Activated CD4-positive, alpha-beta T cell treated with anti-CD3 and anti-CD28 coated beads for 36 hours (primary cell): Measurements from ENCODE around the gene CANT1. TPM values are rescaled to one million over a fixed set of nuclear protein-coding genes. Genes with fewer than 3 reads are reported as not detected.
"Not testable (repeated sequence)": the region's sequence is repeated elsewhere in the genome, so short reads cannot be mapped to it uniquely, and the experiment has no call there.

ENCODE experiments used
- ATAC-seq: fragments of 200-7000 bp; cut with Tn5 transposase; one replicate; pipeline ENCODE4 v1.10.0; 2021; ENCODE audit warnings: mild to moderate bottlenecking, moderate library complexity
- CTCF ChIA-PET: fragments of 350-600 bp; sonication (Branson Sonifier 250); formaldehyde crosslinking; loops from one replicate; lab custom pipeline; 2021; ENCODE audit warnings: antibody characterized with exemption; lab: Charles Lee
- POLR2A ChIA-PET: fragments of 350-600 bp; sonication (Branson Sonifier 250); formaldehyde crosslinking; loops from one replicate; lab custom pipeline; 2021; ENCODE audit warnings: antibody characterized with exemption, inconsistent platforms; lab: Charles Lee
- DNase-seq: peaks from one replicate; pipeline ENCODE4 v3.0.0-alpha.2; 2020
- H3K27ac Mint-ChIP-seq: one replicate; pipeline ENCODE4 v1.8.0; 2021; ENCODE audit warnings: mixed read lengths
- H3K27me3 Mint-ChIP-seq: one replicate; pipeline ENCODE4 v1.8.0; 2021; ENCODE audit warnings: mixed read lengths
- H3K36me3 Mint-ChIP-seq: one replicate; pipeline ENCODE4 v1.8.0; 2021; ENCODE audit warnings: low read depth, mixed read lengths
- H3K4me1 Mint-ChIP-seq: one replicate; pipeline ENCODE4 v1.8.0; 2021; ENCODE audit warnings: mixed read lengths
- H3K4me3 Mint-ChIP-seq: one replicate; pipeline ENCODE4 v1.8.0; 2021; ENCODE audit warnings: mild to moderate bottlenecking, moderate library complexity, mixed read lengths
- H3K9me3 Mint-ChIP-seq: one replicate; pipeline ENCODE4 v1.8.0; 2021; ENCODE audit warnings: low read depth, mixed read lengths
- intact Hi-C, 2 experiments: fragments of 100-400 bp; cut with DNase I in 1 of 2; cut with micrococcal nuclease in 1 of 2; formaldehyde crosslinking; loops; one replicate each; pipeline versions ENCODE4 v1.14.2 to v1.15.1; 2022 to 2024; cut with DNase I, micrococcal nuclease
- total RNA-seq, 2 experiments: library from RNA; stranded (reverse); gene quantifications; one replicate each; pipeline ENCODE4 v1.2.3, GENCODE V29; 2021

Gene CANT1
- total RNA-seq, 2 experiments from 2014 or later, result 44.0 to 52.9 TPM

DNA sequence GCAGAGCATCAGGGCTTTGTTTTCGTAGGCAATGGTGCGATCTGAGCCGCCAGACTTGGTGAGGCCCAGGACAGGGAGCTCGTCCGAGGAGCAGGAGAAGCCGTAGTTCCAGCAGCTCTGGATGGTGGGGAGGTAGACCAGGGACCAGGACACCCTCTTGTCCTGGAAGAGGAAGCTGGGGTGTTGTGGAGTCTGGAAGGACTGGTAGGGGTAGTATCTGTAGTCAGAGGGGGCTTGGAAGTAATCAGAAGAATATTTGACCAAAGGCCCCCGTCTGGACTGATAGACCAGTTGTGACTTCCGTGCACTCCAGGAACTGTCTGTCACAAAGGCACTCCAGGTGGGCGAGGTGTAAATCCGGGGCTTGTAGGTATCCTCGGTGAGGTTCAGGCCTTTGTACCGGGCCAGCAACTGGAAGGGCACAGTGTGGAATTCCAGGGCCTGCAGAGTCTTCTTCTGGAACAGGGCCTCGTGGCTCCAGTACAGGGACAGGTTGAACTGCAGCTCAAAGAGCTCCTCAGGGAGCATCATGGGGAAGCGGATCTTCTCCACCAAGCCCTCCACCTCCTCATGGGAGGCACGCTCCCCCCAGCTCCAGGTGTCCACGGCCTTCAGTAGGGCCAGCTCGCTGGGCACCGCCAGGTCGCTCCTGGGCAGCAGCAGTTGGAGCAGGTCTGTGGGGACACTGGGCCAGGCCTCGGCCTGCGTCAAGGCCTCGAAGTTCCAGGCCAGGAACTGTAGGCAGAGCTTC, 37.6 kb downstream of the CANT1 start:
- CTCF ChIA-PET, result interaction anchor here (0.6 to 3.6 kb wide), 16 partner anchors 8 to 913 kb away, joined by 3 to 37 read pairs (median 4); partner anchors contain the start of gene LGALS3BP
- DNase-seq (no peak), ATAC-seq (peak; percentile 17)
- H3K27ac Mint-ChIP-seq, result peak overlapping the region; percentile 13
- peaks cover 9% of the 10 kb centered on the region for H3K4me1 Mint-ChIP-seq
- H3K4me3 Mint-ChIP-seq, result no peak overlapping the region
- no peaks in the 10 kb centered on the region for H3K27me3 Mint-ChIP-seq
- H3K36me3 Mint-ChIP-seq, result peaks cover 18% of the 10 kb centered on the region
- POLR2A ChIA-PET, result interaction anchor here (0.6 to 1.5 kb wide), 2 partner anchors 106 to 518 kb away, joined by 5 read pairs; no protein-coding TSS in a partner anchor
- intact Hi-C loops, result loop anchor here (1.0 to 10.0 kb wide), 5 partner anchors 106 to 477 kb away; no protein-coding TSS in a partner anchor
- H3K9me3 Mint-ChIP-seq, result no peaks in the 10 kb centered on the region

DNA sequence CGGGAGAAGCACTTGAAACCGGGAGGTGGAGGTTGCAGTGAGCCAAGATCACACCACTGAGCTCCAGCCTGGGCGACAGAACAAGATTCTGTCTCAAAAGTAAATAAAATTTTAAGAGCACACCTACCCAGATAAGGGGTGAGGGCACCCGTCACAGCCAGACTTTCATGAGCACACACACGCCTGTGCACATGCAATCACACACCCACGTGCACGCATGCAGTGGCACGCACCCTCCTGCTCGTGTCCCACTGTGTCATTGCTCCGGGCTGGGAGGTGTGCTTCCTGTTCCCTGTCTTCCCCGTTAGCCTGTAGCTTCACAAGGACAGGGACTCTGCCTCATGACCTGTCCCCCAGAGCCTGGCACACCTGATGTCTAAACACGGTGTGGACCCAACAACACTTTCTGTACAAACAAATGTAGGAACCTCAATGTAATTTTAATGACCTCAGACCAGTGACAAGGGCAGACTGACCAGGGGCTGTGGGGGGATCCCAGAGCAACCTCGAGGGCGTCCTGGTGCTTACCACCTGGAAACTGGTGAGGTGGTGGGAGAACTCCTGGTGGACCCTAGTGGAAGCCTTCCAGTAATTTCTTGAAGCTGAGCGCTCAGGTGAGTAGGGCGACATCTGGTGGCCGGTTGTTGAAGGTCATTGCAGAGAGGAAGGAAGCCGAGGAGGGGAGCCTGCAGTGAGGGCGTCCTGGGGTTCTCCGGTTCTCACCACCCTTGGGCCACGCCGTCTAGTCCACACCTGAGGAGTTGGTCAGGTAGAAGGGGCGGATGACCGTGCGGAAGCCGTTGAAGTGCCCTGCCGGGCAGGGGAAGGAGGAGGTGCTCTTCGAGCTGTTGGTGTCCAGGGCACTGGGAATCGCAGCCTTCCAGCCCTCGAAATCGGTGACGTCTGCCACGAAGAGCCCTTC, 38.5 kb downstream of the CANT1 start:
- Mint-ChIP-seq H3K27me3 (no peaks in the 10 kb centered on the region), H3K4me3 (no peak overlapping the region), H3K27ac (peak overlapping the region; percentile 17), H3K36me3 (peaks cover 18% of the 10 kb centered on the region), H3K4me1 (peaks cover 9% of the 10 kb centered on the region), H3K9me3 (no peaks in the 10 kb centered on the region)
- ChIA-PET POLR2A (interaction anchor here (0.6 to 1.5 kb wide), 2 partner anchors 105 to 518 kb away, joined by 5 read pairs; no protein-coding TSS in a partner anchor), CTCF (interaction anchor here (0.6 to 3.6 kb wide), 24 partner anchors 9 to 913 kb away, joined by 3 to 37 read pairs (median 3); partner anchors contain the start of genes CEP295NL, ENGASE and LGALS3BP)
- intact Hi-C loops, result loop anchor here (1.0 to 10.0 kb wide), 5 partner anchors 105 to 476 kb away; no protein-coding TSS in a partner anchor
- ATAC-seq (peak; percentile 80), DNase-seq (peak; percentile 89)

DNA sequence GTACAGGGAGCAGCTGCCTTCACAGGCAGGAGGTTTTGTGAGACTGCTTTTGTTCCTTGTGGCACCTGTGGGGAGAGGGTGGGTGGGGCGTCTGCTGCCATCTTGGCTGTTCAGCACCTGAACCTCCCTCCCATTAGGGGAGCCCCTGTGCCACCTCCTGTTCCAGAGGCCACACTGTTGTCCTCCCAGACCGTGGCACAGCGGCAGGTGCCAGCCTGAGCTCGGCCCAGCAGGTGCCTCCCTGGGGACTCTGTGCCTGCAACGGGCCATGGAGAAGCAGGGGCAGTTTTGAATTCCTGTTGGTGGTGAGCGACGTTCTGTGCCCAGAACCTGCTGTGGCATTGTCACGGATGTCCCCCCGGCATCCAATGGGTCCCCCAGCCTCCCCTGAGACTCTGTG, 39.7 kb downstream of the CANT1 start:
- CTCF ChIA-PET, result interaction anchor here (0.6 to 3.6 kb wide), 4 partner anchors 16 to 497 kb away, joined by 3 to 37 read pairs (median 3); no protein-coding TSS in a partner anchor
- ATAC-seq (no peak), DNase-seq (no peak)
- POLR2A ChIA-PET, result no interaction called here
- Mint-ChIP-seq H3K9me3 (no peaks in the 10 kb centered on the region), H3K27me3 (no peaks in the 10 kb centered on the region), H3K27ac (no peak overlapping the region), H3K4me1 (peaks cover 6% of the 10 kb centered on the region), H3K36me3 (peaks cover 13% of the 10 kb centered on the region), H3K4me3 (no peak overlapping the region)
- intact Hi-C loops, result loop anchor here (2.0 to 10.0 kb wide), 2 partner anchors 473 to 475 kb away; no protein-coding TSS in a partner anchor

- Mint-ChIP-seq H3K4me3 (no peak overlapping the region), H3K27me3 (no peaks in the 10 kb centered on the region), H3K9me3 (no peaks in the 10 kb centered on the region), H3K4me1 (peaks cover 6% of the 10 kb centered on the region), H3K36me3 (peaks cover 10% of the 10 kb centered on the region), H3K27ac (no peak overlapping the region)
- DNase-seq, result no peak
- ChIA-PET CTCF (interaction anchor here (0.6 to 1.1 kb wide), 3 partner anchors 58 to 433 kb away, joined by 3 read pairs; no protein-coding TSS in a partner anchor), POLR2A (no interaction called here)
- no peak for ATAC-seq
- intact Hi-C loops, result no loop called here
These were observed 41.7 kb downstream of the CANT1 start for GRCh38 chr17:78967782-78968362.

GRCh38 chr17:78966910-78967600, 42.5 kb downstream of the CANT1 start:
- Mint-ChIP-seq H3K27me3 (no peaks in the 10 kb centered on the region), H3K9me3 (no peaks in the 10 kb centered on the region), H3K4me1 (peaks cover 6% of the 10 kb centered on the region), H3K36me3 (peaks cover 10% of the 10 kb centered on the region), H3K27ac (no peak overlapping the region), H3K4me3 (no peak overlapping the region)
- intact Hi-C loops, result no loop called here
- ATAC-seq (no peak), DNase-seq (no peak)
- POLR2A ChIA-PET, result no interaction called here
- CTCF ChIA-PET, result interaction anchor here (0.6 to 1.1 kb wide), 5 partner anchors 13 to 650 kb away, joined by 3 to 4 read pairs (median 3); no protein-coding TSS in a partner anchor

DNA sequence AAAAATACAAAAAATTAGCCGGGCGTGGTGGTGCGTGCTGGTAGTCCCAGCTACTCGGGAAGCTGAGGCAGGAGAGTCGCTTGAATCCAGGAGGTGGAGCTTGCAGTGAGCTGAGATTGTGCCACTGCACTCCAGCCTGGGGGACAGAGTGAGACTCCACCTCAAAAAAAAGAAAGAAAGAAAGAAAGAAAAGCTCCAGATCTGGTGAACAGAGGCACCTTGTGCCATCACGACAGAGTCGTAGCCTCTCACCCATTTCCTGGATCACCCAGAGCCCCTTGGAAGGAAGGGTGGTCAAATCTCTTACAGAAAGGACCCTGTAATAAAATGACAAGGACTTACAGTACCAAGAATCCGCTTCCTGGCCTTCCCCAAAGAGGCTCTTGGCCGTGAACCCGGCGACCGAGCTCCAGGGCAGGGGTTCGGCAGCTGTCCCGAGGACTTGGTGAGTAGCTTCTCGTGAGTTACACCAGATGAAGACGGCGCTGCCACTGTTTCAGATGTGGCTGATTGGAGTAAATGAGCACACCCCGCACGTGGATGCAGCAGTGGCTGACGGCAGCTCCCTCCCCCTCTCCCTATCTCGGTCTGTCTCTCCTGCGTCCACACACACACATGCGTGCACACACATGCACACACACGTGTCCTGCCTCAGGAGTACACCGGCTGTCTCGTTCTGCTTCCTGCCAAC, 43.3 kb downstream of the CANT1 start:
- POLR2A ChIA-PET, result interaction anchor here (0.7 to 0.9 kb wide), 2 partner anchors 18 to 40 kb away, joined by 3 read pairs; no protein-coding TSS in a partner anchor
- H3K27ac Mint-ChIP-seq, result no peak overlapping the region
- DNase-seq (no peak), ATAC-seq (no peak)
- no peaks in the 10 kb centered on the region for H3K9me3 Mint-ChIP-seq
- H3K4me1 Mint-ChIP-seq, result peaks cover 4% of the 10 kb centered on the region
- intact Hi-C loops, result no loop called here
- H3K36me3 Mint-ChIP-seq, result peaks cover 10% of the 10 kb centered on the region
- no peaks in the 10 kb centered on the region for H3K27me3 Mint-ChIP-seq
- H3K4me3 Mint-ChIP-seq, result no peak overlapping the region
- CTCF ChIA-PET, result interaction anchor here (0.8 to 1.1 kb wide), 3 partner anchors 12 to 100 kb away, joined by 3 to 4 read pairs (median 4); no protein-coding TSS in a partner anchor

GRCh38 chr17:78965491-78965924, 44.1 kb downstream of the CANT1 start:
- no peak for DNase-seq
- no peaks in the 10 kb centered on the region for H3K9me3 Mint-ChIP-seq
- no peak overlapping the region for H3K27ac Mint-ChIP-seq
- H3K4me1 Mint-ChIP-seq, result no peaks in the 10 kb centered on the region
- no peak overlapping the region for H3K4me3 Mint-ChIP-seq
- intact Hi-C loops, result no loop called here
- no peaks in the 10 kb centered on the region for H3K27me3 Mint-ChIP-seq
- H3K36me3 Mint-ChIP-seq, result peaks cover 6% of the 10 kb centered on the region
- ATAC-seq, result no peak
- ChIA-PET CTCF (interaction anchor here (0.8 to 2.5 kb wide), 6 partner anchors 12 to 520 kb away, joined by 3 to 6 read pairs (median 4); no protein-coding TSS in a partner anchor), POLR2A (interaction anchor here (0.6 to 0.9 kb wide), 3 partner anchors 19 to 41 kb away, joined by 3 read pairs; no protein-coding TSS in a partner anchor)

GRCh38 chr17:78963378-78963777, 46.2 kb downstream of the CANT1 start:
- ChIA-PET CTCF (interaction anchor here (1.2 to 2.5 kb wide), 2 partner anchors 97 to 814 kb away, joined by 3 to 6 read pairs; no protein-coding TSS in a partner anchor), POLR2A (no interaction called here)
- no peak for DNase-seq
- no peaks in the 10 kb centered on the region for H3K36me3 Mint-ChIP-seq
- intact Hi-C loops, result no loop called here
- no peak for ATAC-seq
- H3K27me3 Mint-ChIP-seq, result no peaks in the 10 kb centered on the region
- H3K9me3 Mint-ChIP-seq, result no peaks in the 10 kb centered on the region
- H3K27ac Mint-ChIP-seq, result no peak overlapping the region
- no peak overlapping the region for H3K4me3 Mint-ChIP-seq
- no peaks in the 10 kb centered on the region for H3K4me1 Mint-ChIP-seq

- CTCF ChIA-PET, result interaction anchor here (2.5 kb wide), 1 partner anchor 97 kb away, joined by 6 read pairs; no protein-coding TSS in a partner anchor
- H3K4me1 Mint-ChIP-seq, DNase-seq, H3K36me3 Mint-ChIP-seq, intact Hi-C loops, H3K27me3 Mint-ChIP-seq, POLR2A ChIA-PET, H3K4me3 Mint-ChIP-seq, H3K9me3 Mint-ChIP-seq, H3K27ac Mint-ChIP-seq, ATAC-seq: not testable (repeated sequence)
These were observed 46.6 kb downstream of the CANT1 start for GRCh38 chr17:78962984-78963348.
